PFSK-1 (cell line): ENCODE results near the gene RARA.

Experiments
- FOXP2 ChIP-seq: optimal IDR thresholded peaks from 2 replicates; pipeline ENCODE3; 2011; ENCODE audit warnings: borderline replicate concordance, control low read depth, inconsistent platforms; ENCODE audit not compliant: insufficient read depth; ENCODE audit errors: extremely low read length, extremely low read depth
- POLR2AphosphoS5 ChIP-seq: IDR thresholded peaks from 2 replicates; pipeline ENCODE4 v1.6.1; 2012; ENCODE audit warnings: low read depth, mild to moderate bottlenecking, control low read depth, low read length, moderate library complexity
- SIN3A ChIP-seq: IDR thresholded peaks from 2 replicates; pipeline ENCODE4 v1.6.1; 2012; ENCODE audit warnings: mild to moderate bottlenecking, low read length, moderate library complexity, borderline replicate concordance; ENCODE audit not compliant: insufficient read depth
- TAF1 ChIP-seq: IDR thresholded peaks from 2 replicates; pipeline ENCODE4 v1.6.1; 2012; ENCODE audit warnings: low read length, control low read depth, borderline replicate concordance; ENCODE audit not compliant: insufficient read depth
- TF ChIP-seq, protein P1 (sequence below), 2 experiments: IDR thresholded peaks; 2 replicates each; pipeline versions ENCODE4 v1.6.1 to v1.8.0; 2011 to 2012; ENCODE audit warnings: low read depth in 2 of 2, low read length in 2 of 2, control low read depth in 1 of 2, inconsistent platforms in 1 of 2, mild to moderate bottlenecking in 1 of 2, moderate library complexity in 1 of 2; ENCODE audit not compliant: insufficient read depth in 1 of 2

DNA sequence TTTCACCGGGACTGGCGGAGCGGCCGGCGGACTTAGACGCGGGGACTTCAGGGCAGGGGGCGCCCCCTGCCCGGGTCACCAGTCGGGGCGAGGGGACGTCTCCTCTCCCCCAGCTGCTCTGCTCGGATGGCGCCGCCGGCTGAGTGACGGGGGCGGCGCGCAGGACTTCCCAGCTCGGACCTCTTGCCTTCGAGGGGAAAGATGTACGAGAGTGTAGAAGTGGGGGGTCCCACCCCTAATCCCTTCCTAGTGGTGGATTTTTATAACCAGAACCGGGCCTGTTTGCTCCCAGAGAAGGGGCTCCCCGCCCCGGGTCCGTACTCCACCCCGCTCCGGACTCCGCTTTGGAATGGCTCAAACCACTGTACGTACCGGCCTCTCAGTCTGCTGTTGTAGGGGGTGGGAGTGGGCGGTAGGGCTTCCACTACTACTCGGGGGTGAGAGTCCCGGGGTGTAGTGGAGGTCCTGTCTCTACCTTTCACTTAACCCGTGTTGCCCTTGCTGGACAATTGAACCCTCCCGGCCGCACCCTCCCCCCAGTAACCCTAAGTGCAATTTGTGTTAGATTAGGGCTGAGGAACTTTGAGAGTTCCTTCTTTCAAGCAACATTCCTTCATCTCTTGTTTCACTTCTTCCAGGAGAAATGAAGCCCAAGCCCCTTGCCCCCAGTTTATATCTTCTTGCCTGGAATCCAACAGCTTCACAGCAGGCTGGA lies 33.7 kb downstream of the RARA start:
- TF ChIP-seq SIN3A (0 out of 2 replicates have a peak, but pooled peaks have one; percentile 3), POLR2AphosphoS5 (no peak), TAF1 (no peak), FOXP2 (no peak)
- TF ChIP-seq, protein P1, sequence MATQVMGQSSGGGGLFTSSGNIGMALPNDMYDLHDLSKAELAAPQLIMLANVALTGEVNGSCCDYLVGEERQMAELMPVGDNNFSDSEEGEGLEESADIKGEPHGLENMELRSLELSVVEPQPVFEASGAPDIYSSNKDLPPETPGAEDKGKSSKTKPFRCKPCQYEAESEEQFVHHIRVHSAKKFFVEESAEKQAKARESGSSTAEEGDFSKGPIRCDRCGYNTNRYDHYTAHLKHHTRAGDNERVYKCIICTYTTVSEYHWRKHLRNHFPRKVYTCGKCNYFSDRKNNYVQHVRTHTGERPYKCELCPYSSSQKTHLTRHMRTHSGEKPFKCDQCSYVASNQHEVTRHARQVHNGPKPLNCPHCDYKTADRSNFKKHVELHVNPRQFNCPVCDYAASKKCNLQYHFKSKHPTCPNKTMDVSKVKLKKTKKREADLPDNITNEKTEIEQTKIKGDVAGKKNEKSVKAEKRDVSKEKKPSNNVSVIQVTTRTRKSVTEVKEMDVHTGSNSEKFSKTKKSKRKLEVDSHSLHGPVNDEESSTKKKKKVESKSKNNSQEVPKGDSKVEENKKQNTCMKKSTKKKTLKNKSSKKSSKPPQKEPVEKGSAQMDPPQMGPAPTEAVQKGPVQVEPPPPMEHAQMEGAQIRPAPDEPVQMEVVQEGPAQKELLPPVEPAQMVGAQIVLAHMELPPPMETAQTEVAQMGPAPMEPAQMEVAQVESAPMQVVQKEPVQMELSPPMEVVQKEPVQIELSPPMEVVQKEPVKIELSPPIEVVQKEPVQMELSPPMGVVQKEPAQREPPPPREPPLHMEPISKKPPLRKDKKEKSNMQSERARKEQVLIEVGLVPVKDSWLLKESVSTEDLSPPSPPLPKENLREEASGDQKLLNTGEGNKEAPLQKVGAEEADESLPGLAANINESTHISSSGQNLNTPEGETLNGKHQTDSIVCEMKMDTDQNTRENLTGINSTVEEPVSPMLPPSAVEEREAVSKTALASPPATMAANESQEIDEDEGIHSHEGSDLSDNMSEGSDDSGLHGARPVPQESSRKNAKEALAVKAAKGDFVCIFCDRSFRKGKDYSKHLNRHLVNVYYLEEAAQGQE (IDR thresholded peaks at IDR 0.05; ENCODE audit: insufficient read depth in 1 of 2, low read depth in 2 of 2, low read length in 2 of 2), result no peak
